ENCODE data around the gene OR1K1. TPM values are rescaled to one million over a fixed set of nuclear protein-coding genes. Genes with fewer than 3 reads are reported as not detected.

OR1K1 gene
- total and polyA plus RNA-seq, 11 donors, result not detected

- ATAC-seq (peak in 2 of 4 donors; percentile 36 to 45), DNase-seq (no peak)
- WGBS, 4 donors, result 57 to 67% (median 63%) methylated on average over 3 of the region's 3 CpGs
- no peak for TF ChIP-seq CTCF (IDR thresholded peaks at IDR 0.05)
- no peak for TF ChIP-seq POLR2A (IDR thresholded peaks at IDR 0.05)
- Histone ChIP-seq H3K27me3 (no peaks in the 10 kb centered on the region), H3K4me1 (peaks cover 0 to 54% (median 20%) of the 10 kb centered on the region in 12 donors), H3K4me3 (no peak overlapping the region), H3K9me3 (no peaks in the 10 kb centered on the region), H3K36me3 (peaks cover 0 to 72% (median 57%) of the 10 kb centered on the region in 9 donors), H3K27ac (peak overlapping the region; percentile 12 to 75 (median 44))
- intact Hi-C loops (cut with DNase I), result loop anchor here in 6 of 10 donors (10.0 kb wide), 3 partner anchors 465 to 725 kb away; partner anchors contain the start of gene TTLL11 (in 3 of the 6)
These were observed 19.4 kb downstream of the OR1K1 start for GRCh38 chr9:122819326-122819725.

GRCh38 chr9:122819791-122820489 lies 20.0 kb downstream of the OR1K1 start:
- Histone ChIP-seq H3K9me3 (no peaks in the 10 kb centered on the region), H3K36me3 (peaks cover 0 to 79% (median 61%) of the 10 kb centered on the region in 9 donors), H3K27ac (peak overlapping the region; percentile 12 to 75 (median 45)), H3K4me3 (no peak overlapping the region), H3K27me3 (no peaks in the 10 kb centered on the region), H3K4me1 (peaks cover 0 to 57% (median 20%) of the 10 kb centered on the region in 12 donors)
- peak in 1 of 5 donors; percentile 26 for DNase-seq
- intact Hi-C loops (cut with DNase I), result loop anchor here in 7 of 10 donors (10.0 kb wide), 3 partner anchors 465 to 725 kb away; partner anchors contain the start of gene TTLL11 (in 4 of the 7)
- peak in 2 of 4 donors; percentile 42 to 75 for ATAC-seq
- TF ChIP-seq POLR2A (IDR thresholded peaks at IDR 0.05) (no peak), CTCF (IDR thresholded peaks at IDR 0.05) (no peak)
- WGBS, 4 donors, result 57 to 69% (median 64%) methylated on average over 9 of the region's 9 CpGs

- H3K9me3 ChIP-seq, result no peaks in the 10 kb centered on the region
- 90 to 95% (median 95%) methylated on average over 11 of the region's 11 CpGs for WGBS, 4 donors
- H3K4me3 ChIP-seq, result no peak overlapping the region
- peak overlapping the region in 8 of 12 donors; percentile 17 to 75 (median 52) for H3K27ac ChIP-seq
- intact Hi-C loops (cut with DNase I), result loop anchor here in 1 of 10 donors (10.0 kb wide), 1 partner anchor 726 kb away; the partner anchor contains the start of gene TTLL11
- ATAC-seq (no peak), DNase-seq (no peak)
- peaks cover 0 to 83% (median 66%) of the 10 kb centered on the region in 9 donors for H3K36me3 ChIP-seq
- no peaks in the 10 kb centered on the region for H3K27me3 ChIP-seq
- TF ChIP-seq CTCF (IDR thresholded peaks at IDR 0.05) (no peak), POLR2A (IDR thresholded peaks at IDR 0.05) (no peak)
- peaks cover 0 to 59% (median 21%) of the 10 kb centered on the region in 12 donors for H3K4me1 ChIP-seq
These were observed 20.5 kb downstream of the OR1K1 start for GRCh38 chr9:122820490-122820845.

- ATAC-seq (peak in 3 of 4 donors; percentile 44 to 72 (median 70)), DNase-seq (peak in 1 of 5 donors; percentile 35)
- Histone ChIP-seq H3K4me1 (peaks cover 0 to 58% (median 29%) of the 10 kb centered on the region in 12 donors), H3K9me3 (no peaks in the 10 kb centered on the region), H3K27ac (peak overlapping the region in 6 of 12 donors; percentile 9 to 67 (median 22)), H3K27me3 (no peaks in the 10 kb centered on the region), H3K4me3 (no peak overlapping the region), H3K36me3 (peaks cover 0 to 91% (median 75%) of the 10 kb centered on the region in 9 donors)
- 21 to 48% (median 29%) methylated on average over 7 of the region's 7 CpGs for WGBS, 4 donors
- intact Hi-C loops (cut with DNase I), result loop anchor here in 1 of 10 donors (10.0 kb wide), 1 partner anchor 727 kb away; the partner anchor contains the start of gene TTLL11
- TF ChIP-seq POLR2A (IDR thresholded peaks at IDR 0.05) (no peak), CTCF (IDR thresholded peaks at IDR 0.05) (no peak)
These were observed 21.5 kb downstream of the OR1K1 start for GRCh38 chr9:122821278-122821943.

Data from heart left ventricle (tissue), 16 donors.